Activated T-cell treated with anti-CD3 and anti-CD28 coated beads, Interleukin-2, amount 50 U/mL, for 4 hours (primary cell): ENCODE data around the gene RRM2. TPM values are rescaled to one million over a fixed set of nuclear protein-coding genes. Genes with fewer than 3 reads are reported as not detected.
"Not testable (repeated sequence)": the region's sequence is repeated elsewhere in the genome, so short reads cannot be mapped to it uniquely, and the experiment has no call there.

Source experiments
- ATAC-seq, 2 donors: fragments of 200-7000 bp; cut with Tn5 transposase; one replicate each; pipeline ENCODE4 v1.10.0; 2021
- DNase-seq: peaks from one replicate; pipeline ENCODE4 v3.0.0-alpha.2; 2020
- H3K27me3 Mint-ChIP-seq: one replicate; pipeline ENCODE4 v1.8.0; 2021; ENCODE audit warnings: low read depth, mixed read lengths
- H3K36me3 Mint-ChIP-seq: one replicate; pipeline ENCODE4 v1.8.0; 2022; ENCODE audit warnings: mixed read lengths; ENCODE audit not compliant: insufficient read depth
- H3K4me1 Mint-ChIP-seq: one replicate; pipeline ENCODE4 v1.8.0; 2021; ENCODE audit warnings: low read depth, mixed read lengths
- H3K4me3 Mint-ChIP-seq: one replicate; pipeline ENCODE4 v1.8.0; 2021; ENCODE audit warnings: mild to moderate bottlenecking, moderate library complexity, mixed read lengths
- H3K9me3 Mint-ChIP-seq: one replicate; pipeline ENCODE4 v1.8.0; 2021; ENCODE audit warnings: mixed read lengths
- total RNA-seq, 3 donors: library from RNA; stranded (reverse); gene quantifications; one replicate each; pipeline ENCODE4 v1.2.1, GENCODE V29; 2021

RRM2 gene
- total RNA-seq, 3 donors from 2014 or later: 40.9 to 54.9 (median 51.6) TPM

- H3K9me3 Mint-ChIP-seq, H3K36me3 Mint-ChIP-seq, H3K4me1 Mint-ChIP-seq, DNase-seq, H3K4me3 Mint-ChIP-seq, ATAC-seq, H3K27me3 Mint-ChIP-seq: not testable (repeated sequence)
Observed at GRCh38 chr2:10147050-10147660, 24.6 kb downstream of the RRM2 start.

- H3K36me3 Mint-ChIP-seq: no peaks in the 10 kb centered on the region
- no peaks in the 10 kb centered on the region for H3K9me3 Mint-ChIP-seq
- no peaks in the 10 kb centered on the region for H3K27me3 Mint-ChIP-seq
- no peak overlapping the region for H3K4me3 Mint-ChIP-seq
- ATAC-seq: no peak
- H3K4me1 Mint-ChIP-seq: peaks cover 3% of the 10 kb centered on the region
- DNase-seq: no peak
Observed at GRCh38 chr2:10148268-10148667, 25.7 kb downstream of the RRM2 start.

- ATAC-seq: no peak
- H3K4me3 Mint-ChIP-seq: no peak overlapping the region
- peaks cover 3% of the 10 kb centered on the region for H3K4me1 Mint-ChIP-seq
- no peaks in the 10 kb centered on the region for H3K27me3 Mint-ChIP-seq
- no peaks in the 10 kb centered on the region for H3K36me3 Mint-ChIP-seq
- no peak for DNase-seq
- H3K9me3 Mint-ChIP-seq: no peaks in the 10 kb centered on the region
Observed at GRCh38 chr2:10149635-10150034, 27.1 kb downstream of the RRM2 start.

GRCh38 chr2:10150436-10150835 is 27.9 kb downstream of the RRM2 start:
- Mint-ChIP-seq H3K9me3 (no peaks in the 10 kb centered on the region), H3K36me3 (no peaks in the 10 kb centered on the region), H3K27me3 (no peaks in the 10 kb centered on the region), H3K4me3 (no peak overlapping the region), H3K4me1 (peaks cover 3% of the 10 kb centered on the region)
- ATAC-seq: no peak
- DNase-seq: no peak

GRCh38 chr2:10151462-10151861 is 28.9 kb downstream of the RRM2 start:
- Mint-ChIP-seq H3K9me3 (no peaks in the 10 kb centered on the region), H3K36me3 (no peaks in the 10 kb centered on the region), H3K4me3 (no peak overlapping the region), H3K4me1 (peaks cover 3% of the 10 kb centered on the region), H3K27me3 (no peaks in the 10 kb centered on the region)
- ATAC-seq (no peak), DNase-seq (no peak)

- ATAC-seq: no peak
- DNase-seq: no peak
Observed at GRCh38 chr2:10157293-10157692, 34.8 kb downstream of the RRM2 start.

GRCh38 chr2:10158681-10159080 is 36.1 kb downstream of the RRM2 start:
- no peaks in the 10 kb centered on the region for H3K9me3 Mint-ChIP-seq
- no peaks in the 10 kb centered on the region for H3K27me3 Mint-ChIP-seq
- H3K36me3 Mint-ChIP-seq: no peaks in the 10 kb centered on the region
- H3K4me3 Mint-ChIP-seq: no peak overlapping the region
- ATAC-seq (no peak), DNase-seq (no peak)
- H3K4me1 Mint-ChIP-seq: peaks cover 6% of the 10 kb centered on the region

More at GRCh38 chr2:10157293-10157692, 34.8 kb downstream of the RRM2 start:
- Mint-ChIP-seq H3K4me3 (no peak overlapping the region), H3K36me3 (no peaks in the 10 kb centered on the region), H3K27me3 (no peaks in the 10 kb centered on the region), H3K9me3 (no peaks in the 10 kb centered on the region), H3K4me1 (peaks cover 6% of the 10 kb centered on the region)

- Mint-ChIP-seq H3K4me3 (no peak overlapping the region), H3K9me3 (no peaks in the 10 kb centered on the region)
Observed at GRCh38 chr2:10159086-10159485, 36.5 kb downstream of the RRM2 start.

GRCh38 chr2:10159581-10160131 is 37.1 kb downstream of the RRM2 start:
- no peak overlapping the region for H3K4me3 Mint-ChIP-seq

More at GRCh38 chr2:10159086-10159485, 36.5 kb downstream of the RRM2 start:
- peaks cover 6% of the 10 kb centered on the region for H3K4me1 Mint-ChIP-seq
- no peak for DNase-seq
- ATAC-seq: no peak
- H3K27me3 Mint-ChIP-seq: no peaks in the 10 kb centered on the region
- H3K36me3 Mint-ChIP-seq: no peaks in the 10 kb centered on the region

GRCh38 chr2:10160203-10160955 is 37.8 kb downstream of the RRM2 start:
- H3K27me3 Mint-ChIP-seq: no peaks in the 10 kb centered on the region
- no peaks in the 10 kb centered on the region for H3K36me3 Mint-ChIP-seq
- ATAC-seq (no peak), DNase-seq (no peak)
- H3K4me1 Mint-ChIP-seq: peaks cover 6% of the 10 kb centered on the region
- H3K4me3 Mint-ChIP-seq: no peak overlapping the region
- no peaks in the 10 kb centered on the region for H3K9me3 Mint-ChIP-seq

More at GRCh38 chr2:10159581-10160131, 37.1 kb downstream of the RRM2 start:
- H3K4me1 Mint-ChIP-seq: peaks cover 6% of the 10 kb centered on the region
- H3K27me3 Mint-ChIP-seq: no peaks in the 10 kb centered on the region
- DNase-seq: no peak
- no peak for ATAC-seq
- no peaks in the 10 kb centered on the region for H3K36me3 Mint-ChIP-seq
- H3K9me3 Mint-ChIP-seq: no peaks in the 10 kb centered on the region

GRCh38 chr2:10161206-10161931 is 38.8 kb downstream of the RRM2 start:
- Mint-ChIP-seq H3K36me3 (no peaks in the 10 kb centered on the region), H3K9me3 (no peaks in the 10 kb centered on the region), H3K27me3 (no peaks in the 10 kb centered on the region), H3K4me3 (no peak overlapping the region), H3K4me1 (peaks cover 6% of the 10 kb centered on the region)
- DNase-seq: no peak
- no peak for ATAC-seq

- H3K4me1 Mint-ChIP-seq: peaks cover 6% of the 10 kb centered on the region
- no peak overlapping the region for H3K4me3 Mint-ChIP-seq
- H3K9me3 Mint-ChIP-seq: no peaks in the 10 kb centered on the region
- H3K36me3 Mint-ChIP-seq: no peaks in the 10 kb centered on the region
- DNase-seq (no peak), ATAC-seq (no peak)
- no peaks in the 10 kb centered on the region for H3K27me3 Mint-ChIP-seq
Observed at GRCh38 chr2:10161961-10162441, 39.5 kb downstream of the RRM2 start.

GRCh38 chr2:10162586-10163497 is 40.3 kb downstream of the RRM2 start:
- H3K9me3 Mint-ChIP-seq: no peaks in the 10 kb centered on the region
- no peak overlapping the region for H3K4me3 Mint-ChIP-seq
- ATAC-seq (no peak), DNase-seq (peak; percentile 15)
- H3K36me3 Mint-ChIP-seq: no peaks in the 10 kb centered on the region
- H3K4me1 Mint-ChIP-seq: peaks cover 6% of the 10 kb centered on the region
- no peaks in the 10 kb centered on the region for H3K27me3 Mint-ChIP-seq
